Left lung (tissue), 10 donors: ENCODE results near the gene TNS2. TPM values are rescaled to one million over a fixed set of nuclear protein-coding genes. Genes with fewer than 3 reads are reported as not detected.
A peak's percentile ranks its signal among the peaks of the same experiment; 100 is the strongest.
"Not testable (repeated sequence)": the region's sequence is repeated elsewhere in the genome, so short reads cannot be mapped to it uniquely, and the experiment has no call there.

Source experiments
- ATAC-seq: fragments of 200-7000 bp; cut with Tn5 transposase; one replicate; pipeline ENCODE4 v1.9.1; 2020; ENCODE audit warnings: moderate library complexity
- DNase-seq, 4 donors: peaks; one replicate each; pipeline ENCODE4 v3.0.0-alpha.2; 2013 to 2020
- H3K27ac ChIP-seq, 2 donors: fragments of 200-600 bp; sonication (generic) in 1 of 2; one replicate each; pipeline versions ENCODE4 v1.5.0 to v1.8.0; 2020 to 2021
- H3K27me3 ChIP-seq, 2 donors: fragments of 200-600 bp; sonication (generic) in 1 of 2; one replicate each; pipeline versions ENCODE4 v1.5.0 to v1.8.0; 2020 to 2021
- H3K36me3 ChIP-seq, 2 donors: fragments of 200-600 bp; sonication (generic) in 1 of 2; one replicate each; pipeline versions ENCODE4 v1.5.0 to v1.8.0; 2020 to 2021
- H3K4me1 ChIP-seq, 2 donors: fragments of 200-600 bp; one replicate each; pipeline ENCODE4 v1.8.0; 2021
- H3K4me3 ChIP-seq, 2 donors: fragments of 200-600 bp; sonication (generic) in 1 of 2; one replicate each; pipeline versions ENCODE4 v1.5.0 to v1.8.0; 2020 to 2021; ENCODE audit warnings: mild to moderate bottlenecking in 1 of 2
- H3K9me3 ChIP-seq, 2 donors: fragments of 200-600 bp; sonication (generic) in 1 of 2; one replicate each; pipeline versions ENCODE4 v1.5.0 to v1.8.0; 2020 to 2021
- intact Hi-C, 2 donors: fragments of 100-400 bp; cut with DNase I; formaldehyde crosslinking; loops; one replicate each; pipeline versions ENCODE4 v1.11.2 to v1.14.2; 2022
- polyA plus RNA-seq, 6 donors: library from polyadenylated mRNA; unstranded; fragments of 120-200 nt; gene quantifications; one replicate each; pipeline ENCODE4 v1.2.1, GENCODE V29; 2013; ENCODE audit not compliant: insufficient read length in 6 of 6
- total RNA-seq, 2 donors: library from RNA; stranded (reverse); fragmentation: NEBNext Ultra II Directional; extraction: Animal tissue kit (Norgen Biotek cat#: 25700); gene quantifications; one replicate each; pipeline ENCODE4 v1.2.1, GENCODE V29; 2021
- TF ChIP-seq, protein P1 (sequence below), 2 donors: fragments of 200-600 bp; sonication (generic) in 1 of 2; IDR thresholded peaks; one replicate each; pipeline versions ENCODE4 v1.5.0 to v1.8.0; 2021; ENCODE audit warnings: antibody characterized with exemption in 2 of 2
- donor health status: DM: no; HTN: yes; CAD: no.
- donor health status: DM: no; HTN: no; CAD: no.

The TNS2 gene
- total and polyA plus RNA-seq, 8 donors: 101 to 164 (median 117) TPM

DNA sequence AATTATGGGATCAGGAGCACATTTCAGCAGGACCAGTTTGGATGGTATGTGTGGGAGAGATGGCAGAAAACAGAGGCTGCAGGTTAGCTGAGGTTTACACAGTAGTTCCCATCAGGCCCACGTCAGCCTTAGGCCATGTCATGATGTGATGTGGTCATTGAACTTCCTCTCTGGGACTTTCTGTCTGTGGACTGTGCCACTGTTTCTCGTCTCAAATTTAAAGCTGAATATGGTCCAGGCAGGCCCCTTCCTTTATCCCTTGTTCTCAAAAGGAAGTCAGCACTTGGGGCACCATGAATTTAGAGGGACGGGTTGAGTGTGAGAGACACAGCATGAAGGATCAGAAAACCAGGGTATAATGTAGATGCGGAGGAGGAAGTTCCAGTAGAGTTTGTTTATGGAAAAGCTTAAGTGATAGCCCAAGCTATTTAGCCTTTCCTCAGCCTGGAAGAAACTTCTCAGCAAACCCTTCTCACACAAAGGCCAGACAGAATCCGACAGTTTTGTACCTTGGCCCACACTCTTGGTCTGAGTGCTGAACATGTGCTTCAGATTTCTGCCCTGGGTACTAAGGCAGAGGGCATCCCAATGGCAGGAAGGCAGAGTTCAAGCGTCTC lies 44.0 kb downstream of the TNS2 start:
- H3K9me3 ChIP-seq: no peaks in the 10 kb centered on the region
- DNase-seq (no peak), ATAC-seq (peak; percentile 12)
- TF ChIP-seq, protein P1, sequence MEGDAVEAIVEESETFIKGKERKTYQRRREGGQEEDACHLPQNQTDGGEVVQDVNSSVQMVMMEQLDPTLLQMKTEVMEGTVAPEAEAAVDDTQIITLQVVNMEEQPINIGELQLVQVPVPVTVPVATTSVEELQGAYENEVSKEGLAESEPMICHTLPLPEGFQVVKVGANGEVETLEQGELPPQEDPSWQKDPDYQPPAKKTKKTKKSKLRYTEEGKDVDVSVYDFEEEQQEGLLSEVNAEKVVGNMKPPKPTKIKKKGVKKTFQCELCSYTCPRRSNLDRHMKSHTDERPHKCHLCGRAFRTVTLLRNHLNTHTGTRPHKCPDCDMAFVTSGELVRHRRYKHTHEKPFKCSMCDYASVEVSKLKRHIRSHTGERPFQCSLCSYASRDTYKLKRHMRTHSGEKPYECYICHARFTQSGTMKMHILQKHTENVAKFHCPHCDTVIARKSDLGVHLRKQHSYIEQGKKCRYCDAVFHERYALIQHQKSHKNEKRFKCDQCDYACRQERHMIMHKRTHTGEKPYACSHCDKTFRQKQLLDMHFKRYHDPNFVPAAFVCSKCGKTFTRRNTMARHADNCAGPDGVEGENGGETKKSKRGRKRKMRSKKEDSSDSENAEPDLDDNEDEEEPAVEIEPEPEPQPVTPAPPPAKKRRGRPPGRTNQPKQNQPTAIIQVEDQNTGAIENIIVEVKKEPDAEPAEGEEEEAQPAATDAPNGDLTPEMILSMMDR (IDR thresholded peaks at IDR 0.05): no peak
- H3K4me3 ChIP-seq: no peak overlapping the region
- peaks cover 0 to 31% of the 10 kb centered on the region in 2 donors for H3K27me3 ChIP-seq
- H3K36me3 ChIP-seq: no peaks in the 10 kb centered on the region
- H3K4me1 ChIP-seq: peaks cover 6 to 35% of the 10 kb centered on the region in 2 donors
- intact Hi-C loops: no loop called here
- peak overlapping the region; percentile 30 to 39 for H3K27ac ChIP-seq

- intact Hi-C loops: no loop called here
- no peak for DNase-seq
These were observed 44.5 kb downstream of the TNS2 start for GRCh38 chr12:53094394-53094787.

GRCh38 chr12:53094796-53095595 lies 45.1 kb downstream of the TNS2 start:
- H3K27ac ChIP-seq, ATAC-seq, DNase-seq, H3K9me3 ChIP-seq, H3K4me3 ChIP-seq, H3K36me3 ChIP-seq, intact Hi-C loops: not testable (repeated sequence)
- Histone ChIP-seq H3K27me3 (peaks cover 0 to 34% of the 10 kb centered on the region in 2 donors), H3K4me1 (peaks cover 11 to 42% of the 10 kb centered on the region in 2 donors)

More at GRCh38 chr12:53094394-53094787, 44.5 kb downstream of the TNS2 start:
- Histone ChIP-seq H3K4me3 (no peak overlapping the region), H3K9me3 (no peaks in the 10 kb centered on the region), H3K27me3 (peaks cover 0 to 34% of the 10 kb centered on the region in 2 donors), H3K4me1 (peaks cover 11 to 40% of the 10 kb centered on the region in 2 donors), H3K27ac (peak overlapping the region; percentile 30 to 39), H3K36me3 (no peaks in the 10 kb centered on the region)
- TF ChIP-seq, protein P1 (IDR thresholded peaks at IDR 0.05): no peak
- no peak for ATAC-seq

- H3K27ac ChIP-seq, intact Hi-C loops, H3K36me3 ChIP-seq, H3K4me3 ChIP-seq, ATAC-seq, DNase-seq, H3K9me3 ChIP-seq: not testable (repeated sequence)
- Histone ChIP-seq H3K27me3 (peaks cover 0 to 34% of the 10 kb centered on the region in 2 donors), H3K4me1 (peaks cover 11 to 42% of the 10 kb centered on the region in 2 donors)
These were observed 45.7 kb downstream of the TNS2 start for GRCh38 chr12:53095596-53095895.

DNA sequence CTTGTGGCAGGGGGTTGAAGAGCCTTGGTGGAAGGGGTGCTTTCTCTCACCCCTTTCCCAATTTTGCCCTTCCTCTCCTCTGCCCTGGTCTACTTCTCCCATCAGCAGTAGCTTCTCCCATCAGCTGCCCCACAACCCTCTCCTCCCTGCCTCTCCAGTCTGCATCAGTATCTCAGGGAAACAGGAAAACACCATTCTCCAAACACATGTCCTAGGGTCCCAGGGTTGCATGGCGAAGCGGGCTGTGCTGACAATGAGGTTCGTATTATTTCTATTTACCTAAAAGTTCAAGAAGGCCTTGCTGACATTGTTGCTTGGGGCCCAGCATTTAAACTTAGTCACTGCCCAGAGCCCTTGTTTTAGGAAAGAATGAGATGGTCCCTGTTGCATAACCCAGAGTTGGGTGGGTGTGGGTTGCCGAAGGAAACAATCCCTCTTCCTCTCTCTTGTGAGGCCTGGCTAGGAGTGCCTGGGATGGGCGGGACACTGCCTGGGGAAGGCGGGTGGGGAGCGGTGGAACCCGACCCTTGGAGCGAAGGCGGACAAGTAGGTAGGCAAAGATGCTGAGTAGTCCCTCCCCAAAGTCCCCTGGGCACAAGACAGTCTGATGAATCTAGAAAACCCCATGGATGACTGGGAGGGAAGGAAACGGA lies 46.4 kb downstream of the TNS2 start:
- intact Hi-C loops: no loop called here
- ATAC-seq: peak; percentile 35
- H3K27me3 ChIP-seq: peaks cover 0 to 34% of the 10 kb centered on the region in 2 donors
- H3K9me3 ChIP-seq: no peaks in the 10 kb centered on the region
- TF ChIP-seq, protein P1 (IDR thresholded peaks at IDR 0.05): no peak
- peak overlapping the region in 1 of 2 donors; percentile 78 for H3K27ac ChIP-seq
- H3K4me3 ChIP-seq: peak overlapping the region in 1 of 2 donors; percentile 41
- H3K36me3 ChIP-seq: no peaks in the 10 kb centered on the region
- DNase-seq: peak in 3 of 4 donors; percentile 54 to 63 (median 55)
- H3K4me1 ChIP-seq: peaks cover 11 to 42% of the 10 kb centered on the region in 2 donors

GRCh38 chr12:53096759-53097158 lies 46.9 kb downstream of the TNS2 start:
- TF ChIP-seq, protein P1 (IDR thresholded peaks at IDR 0.05): no peak
- no peaks in the 10 kb centered on the region for H3K9me3 ChIP-seq
- intact Hi-C loops: no loop called here
- DNase-seq (no peak), ATAC-seq (no peak)
- H3K4me1 ChIP-seq: peaks cover 11 to 42% of the 10 kb centered on the region in 2 donors
- H3K27ac ChIP-seq: peak overlapping the region; percentile 23 to 78
- H3K36me3 ChIP-seq: no peaks in the 10 kb centered on the region
- H3K4me3 ChIP-seq: peak overlapping the region; percentile 41 to 49
- peaks cover 0 to 34% of the 10 kb centered on the region in 2 donors for H3K27me3 ChIP-seq
